PC-3 (cell line): ENCODE data around the gene ACTN1. TPM values are rescaled to one million over a fixed set of nuclear protein-coding genes. Genes with fewer than 3 reads are reported as not detected.
A peak's percentile ranks its signal among the peaks of the same experiment; 100 is the strongest.

Experiments used
- ATAC-seq: fragments of 200-7000 bp; cut with Tn5 transposase; 2 replicates; pipeline ENCODE4 v1.9.1; 2020; ENCODE audit warnings: mild to moderate bottlenecking, moderate library complexity
- BruUV-seq: library from RNA; stranded (reverse); fragments of 400-500 nt; replicated peaks from 2 replicates; lab custom pipeline; 2021; lab: Mats Ljungman, UMichigan
- CTCF ChIA-PET: fragments of 300-600 bp; sonication (Branson Sonifier 250); formaldehyde crosslinking; loops from one replicate; lab custom pipeline; 2022; ENCODE audit warnings: antibody characterized with exemption; lab: Charles Lee
- POLR2A ChIA-PET: fragments of 300-600 bp; sonication (Branson Sonifier 250); formaldehyde crosslinking; loops from one replicate; lab custom pipeline; 2022; ENCODE audit warnings: antibody characterized with exemption; ENCODE audit not compliant: unreplicated experiment; lab: Charles Lee
- DNase-seq: peaks from one replicate; pipeline ENCODE4 v3.0.0-alpha.2; 2015
- H2AFZ ChIP-seq: fragments of 300-600 bp; sonication (generic); 2 replicates; pipeline ENCODE4 v1.6.0; 2016; ENCODE audit warnings: antibody characterized with exemption, low read length
- H3F3A ChIP-seq: fragments of 300-600 bp; sonication (generic); one replicate; pipeline ENCODE4 v1.6.0; 2017; ENCODE audit warnings: antibody characterized with exemption, low read length, control low read depth, mild to moderate bottlenecking; ENCODE audit not compliant: unreplicated experiment
- H3K27ac ChIP-seq: fragments of 300-600 bp; sonication (generic); 2 replicates; pipeline ENCODE4 v1.5.1; 2016; ENCODE audit warnings: mild to moderate bottlenecking, low read length
- H3K27me3 ChIP-seq: fragments of 300-600 bp; sonication (generic); 2 replicates; pipeline ENCODE4 v1.6.1; 2016; ENCODE audit warnings: low read length, mixed read lengths
- H3K36me3 ChIP-seq: fragments of 300-600 bp; sonication (generic); 2 replicates; pipeline ENCODE4 v1.6.1; 2016; ENCODE audit warnings: low read depth, mixed run types, low read length, mixed read lengths
- H3K4me1 ChIP-seq: fragments of 300-600 bp; sonication (generic); 2 replicates; pipeline ENCODE4 v1.5.1; 2016; ENCODE audit warnings: low read length; ENCODE audit not compliant: insufficient read depth
- H3K4me2 ChIP-seq: fragments of 300-600 bp; sonication (generic); 2 replicates; pipeline ENCODE4 v1.6.0; 2016; ENCODE audit warnings: low read length
- H3K4me3 ChIP-seq: fragments of 300-600 bp; sonication (generic); 2 replicates; pipeline ENCODE4 v1.5.1; 2016; ENCODE audit warnings: mild to moderate bottlenecking, low read length, mixed read lengths
- H3K79me2 ChIP-seq: fragments of 300-600 bp; sonication (generic); 2 replicates; pipeline ENCODE4 v1.6.1; 2017; ENCODE audit warnings: low read length, mixed read lengths
- H3K9ac ChIP-seq: fragments of 300-600 bp; sonication (generic); 2 replicates; pipeline ENCODE4 v1.6.0; 2016; ENCODE audit warnings: mild to moderate bottlenecking, low read length
- H3K9me2 ChIP-seq: fragments of 300-600 bp; sonication (generic); replicated peaks from 2 replicates; pipeline ENCODE4 v1.6.1; 2016; ENCODE audit warnings: mixed run types, low read length, mixed read lengths
- H3K9me3 ChIP-seq: fragments of 300-600 bp; sonication (generic); 2 replicates; pipeline ENCODE4 v1.6.1; 2016; ENCODE audit warnings: low read length, mixed read lengths
- H4K20me1 ChIP-seq: fragments of 300-600 bp; sonication (generic); 2 replicates; pipeline ENCODE4 v1.6.1; 2016; ENCODE audit warnings: low read length, mixed read lengths
- EZH2 ChIP-seq: fragments of 300-600 bp; sonication (generic); IDR thresholded peaks from one replicate; pipeline ENCODE4 v1.6.1; 2017; ENCODE audit warnings: antibody characterized with exemption, mild to moderate bottlenecking, low read length; ENCODE audit not compliant: unreplicated experiment
- EZH2phosphoT487 ChIP-seq: fragments of 300-600 bp; sonication (generic); IDR thresholded peaks from 2 replicates; pipeline ENCODE4 v1.6.1; 2018; ENCODE audit warnings: mild to moderate bottlenecking, antibody characterized with exemption, low read length, borderline replicate concordance
- intact Hi-C: fragments of 100-400 bp; cut with micrococcal nuclease; formaldehyde crosslinking; loops from 2 replicates; pipeline ENCODE4 v1.9.0; 2023
- total RNA-seq: library from RNA; depleted of rRNA; stranded (reverse); fragments of >200 nt; gene quantifications from 2 replicates; pipeline ENCODE4 v1.2.3, GENCODE V29; 2014
- TF ChIP-seq, protein P1 (sequence below): fragments of 300-600 bp; sonication (generic); conservative IDR thresholded peaks from 2 replicates; pipeline ENCODE4 v1.5.1; 2017; ENCODE audit warnings: antibody characterized with exemption, low read depth, mild to moderate bottlenecking, low read length

ACTN1 gene
- total RNA-seq, 1 experiment from 2014 or later = 303 TPM

DNA sequence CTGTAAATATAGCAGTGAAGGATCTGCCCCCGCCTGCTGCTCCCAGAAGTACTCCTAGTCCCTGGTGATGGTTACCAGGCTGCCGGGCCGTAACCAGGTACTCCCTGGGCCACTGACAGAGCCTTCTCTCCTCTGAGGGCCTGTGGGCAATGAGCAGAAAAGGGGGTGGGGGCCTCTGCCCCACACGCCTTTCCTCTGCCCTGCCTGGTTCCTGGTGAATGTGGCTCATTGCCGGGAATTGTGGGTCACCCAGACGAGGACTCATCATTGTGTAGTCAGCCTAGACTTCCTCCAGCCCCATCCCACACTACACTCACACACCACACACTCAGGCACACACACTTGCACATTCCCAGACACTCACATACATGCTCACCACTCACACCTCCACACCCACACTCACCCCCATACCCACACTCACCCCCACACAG lies 35.7 kb upstream of the ACTN1 start:
- Histone ChIP-seq H3K4me2 (peak overlapping the region; percentile 52), H3K4me1 (peaks cover 30% of the 10 kb centered on the region), H3K9me3 (no peaks in the 10 kb centered on the region), H3F3A (no peaks in the 10 kb centered on the region), H4K20me1 (no peaks in the 10 kb centered on the region), H3K9me2 (no peaks in the 10 kb centered on the region), H2AFZ (peak overlapping the region; percentile 40; the same call in 1 of the 2 replicates), H3K36me3 (no peaks in the 10 kb centered on the region), H3K4me3 (no peak overlapping the region), H3K79me2 (no peaks in the 10 kb centered on the region), H3K27ac (peak overlapping the region; percentile 30), H3K9ac (no peak overlapping the region), H3K27me3 (no peaks in the 10 kb centered on the region)
- intact Hi-C loops = loop anchor here (2.0 kb wide), 1 partner anchor 64 kb away; no protein-coding TSS in a partner anchor
- TF ChIP-seq EZH2 (no peak), EZH2phosphoT487 (no peak)
- TF ChIP-seq, protein P1, sequence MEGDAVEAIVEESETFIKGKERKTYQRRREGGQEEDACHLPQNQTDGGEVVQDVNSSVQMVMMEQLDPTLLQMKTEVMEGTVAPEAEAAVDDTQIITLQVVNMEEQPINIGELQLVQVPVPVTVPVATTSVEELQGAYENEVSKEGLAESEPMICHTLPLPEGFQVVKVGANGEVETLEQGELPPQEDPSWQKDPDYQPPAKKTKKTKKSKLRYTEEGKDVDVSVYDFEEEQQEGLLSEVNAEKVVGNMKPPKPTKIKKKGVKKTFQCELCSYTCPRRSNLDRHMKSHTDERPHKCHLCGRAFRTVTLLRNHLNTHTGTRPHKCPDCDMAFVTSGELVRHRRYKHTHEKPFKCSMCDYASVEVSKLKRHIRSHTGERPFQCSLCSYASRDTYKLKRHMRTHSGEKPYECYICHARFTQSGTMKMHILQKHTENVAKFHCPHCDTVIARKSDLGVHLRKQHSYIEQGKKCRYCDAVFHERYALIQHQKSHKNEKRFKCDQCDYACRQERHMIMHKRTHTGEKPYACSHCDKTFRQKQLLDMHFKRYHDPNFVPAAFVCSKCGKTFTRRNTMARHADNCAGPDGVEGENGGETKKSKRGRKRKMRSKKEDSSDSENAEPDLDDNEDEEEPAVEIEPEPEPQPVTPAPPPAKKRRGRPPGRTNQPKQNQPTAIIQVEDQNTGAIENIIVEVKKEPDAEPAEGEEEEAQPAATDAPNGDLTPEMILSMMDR = no peak
- CTCF ChIA-PET = no interaction called here
- peak; percentile 39 for ATAC-seq
- DNase-seq = peak; percentile 55
- no TSS peak for BruUV-seq
- POLR2A ChIA-PET = interaction anchor here (0.5 kb wide), 1 partner anchor 184 kb away, joined by 3 read pairs; no protein-coding TSS in a partner anchor

DNA sequence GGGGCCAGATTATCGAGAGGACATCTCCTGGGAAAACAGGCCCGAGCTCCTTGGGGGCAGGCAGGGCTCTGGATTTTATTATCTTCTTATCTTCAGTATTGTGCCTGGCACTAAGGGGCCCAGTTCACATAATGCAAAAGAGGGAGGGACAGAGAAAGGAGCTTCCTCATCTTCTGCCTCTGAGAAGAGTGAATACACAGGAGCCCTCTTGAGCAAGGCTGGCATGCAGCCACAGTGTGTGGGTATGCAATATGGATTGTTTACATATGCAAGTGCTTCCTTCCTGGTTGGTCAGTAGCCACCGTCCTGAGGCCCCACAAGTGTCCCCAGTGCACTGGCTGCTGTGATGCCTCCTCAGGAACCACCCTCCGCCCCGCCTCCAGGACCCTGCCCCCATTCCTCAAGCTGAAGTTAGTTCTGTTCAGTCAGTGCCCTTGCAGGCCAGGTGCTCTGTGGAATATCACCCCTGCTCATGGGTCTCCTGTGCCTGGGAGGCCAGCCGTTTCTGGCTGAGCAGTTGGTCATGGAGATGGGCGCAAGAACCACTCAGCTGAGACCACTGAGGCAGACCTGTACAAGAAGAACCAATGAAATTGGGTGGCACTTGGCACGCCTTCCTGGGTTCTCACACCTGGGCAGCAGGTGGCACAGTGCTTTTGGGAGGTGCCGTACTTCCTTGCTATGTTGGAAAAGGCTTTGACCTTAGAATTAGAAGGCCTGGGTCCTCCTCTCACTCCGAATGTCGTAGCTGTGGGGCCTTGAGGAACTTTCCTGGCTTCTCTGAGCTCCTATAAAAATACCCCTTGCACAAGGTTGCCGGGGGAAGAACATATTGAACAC lies 35.1 kb upstream of the ACTN1 start:
- Histone ChIP-seq H2AFZ (0 out of 2 replicates have a peak overlapping the region, but pooled peaks have one; percentile 40), H3K36me3 (no peaks in the 10 kb centered on the region), H3K27ac (peak overlapping the region; percentile 30), H3K9ac (no peak overlapping the region), H3K27me3 (no peaks in the 10 kb centered on the region), H3K4me3 (no peak overlapping the region), H3F3A (no peaks in the 10 kb centered on the region), H3K4me2 (peak overlapping the region; percentile 52), H3K9me3 (no peaks in the 10 kb centered on the region), H3K9me2 (no peaks in the 10 kb centered on the region), H3K79me2 (no peaks in the 10 kb centered on the region), H3K4me1 (peaks cover 30% of the 10 kb centered on the region), H4K20me1 (no peaks in the 10 kb centered on the region)
- no peak for TF ChIP-seq EZH2
- TF ChIP-seq, protein P1 = no peak
- TF ChIP-seq EZH2phosphoT487 = no peak
- intact Hi-C loops = loop anchor here (2.0 kb wide), 1 partner anchor 65 kb away; no protein-coding TSS in a partner anchor
- peak; percentile 95 for DNase-seq
- BruUV-seq = no TSS peak
- CTCF ChIA-PET = interaction anchor here (0.5 kb wide), 1 partner anchor 82 kb away, joined by 3 read pairs; no protein-coding TSS in a partner anchor
- POLR2A ChIA-PET = interaction anchor here (0.5 kb wide), 2 partner anchors 36 to 185 kb away, joined by 3 to 6 read pairs; no protein-coding TSS in a partner anchor
- ATAC-seq = peak; percentile 87
